NCI-H748 (cell line): ENCODE results near the gene WDR31.
"Not testable (repeated sequence)": the region's sequence is repeated elsewhere in the genome, so short reads cannot be mapped to it uniquely, and the experiment has no call there.

Experiments used
- DNase-seq: peaks from one replicate; lab custom pipeline; 2025; ENCODE audit not compliant: unreplicated experiment; lab: John Stamatoyannopoulos, UW

WDR31 gene

GRCh38 chr9:113340011-113340699 is at the start of gene WDR31:
Gene WDR31, minus strand, starts transcription at chr9:113340275. Its CDS starts 8,253 bp downstream, at chr9:113332022.
- DNase-seq, result peak; percentile 93

- no peak for DNase-seq
Measured at GRCh38 chr9:113389451-113389850, 49.4 kb upstream of the WDR31 start.

GRCh38 chr9:113388833-113389232 is 48.8 kb upstream of the WDR31 start:
- DNase-seq, result no peak

GRCh38 chr9:113387560-113388230 is 47.6 kb upstream of the WDR31 start:
- DNase-seq, result no peak

GRCh38 chr9:113386571-113387393 is 46.7 kb upstream of the WDR31 start:
- no peak for DNase-seq

- no peak for DNase-seq
Measured at GRCh38 chr9:113381909-113382411, 41.9 kb upstream of the WDR31 start.

- DNase-seq, result not testable (repeated sequence)
Measured at GRCh38 chr9:113381441-113381840, 41.4 kb upstream of the WDR31 start.

GRCh38 chr9:113380869-113381378 is 40.8 kb upstream of the WDR31 start:
- peak; percentile 42 for DNase-seq

- DNase-seq, result not testable (repeated sequence)
Measured at GRCh38 chr9:113379829-113380210, 39.7 kb upstream of the WDR31 start.

- not testable (repeated sequence) for DNase-seq
Measured at GRCh38 chr9:113379094-113379828, 39.2 kb upstream of the WDR31 start.

GRCh38 chr9:113376634-113377567 is 36.8 kb upstream of the WDR31 start, which contains the start of gene HDHD3:
Gene HDHD3, minus strand, starts transcription at chr9:113376986. Its CDS starts 2,632 bp downstream, at chr9:113374354.
- DNase-seq, result peak; percentile 83

GRCh38 chr9:113375057-113376023 is 35.3 kb upstream of the WDR31 start:
- DNase-seq, result no peak

GRCh38 chr9:113373676-113374392 is 33.8 kb upstream of the WDR31 start:
- DNase-seq, result no peak

- no peak for DNase-seq
Measured at GRCh38 chr9:113373256-113373655, 33.2 kb upstream of the WDR31 start.

GRCh38 chr9:113372059-113372458 is 32.0 kb upstream of the WDR31 start:
- no peak for DNase-seq

- no peak for DNase-seq
Measured at GRCh38 chr9:113370806-113371325, 30.8 kb upstream of the WDR31 start.

GRCh38 chr9:113369855-113370140 is 29.7 kb upstream of the WDR31 start:
- no peak for DNase-seq
